ENCODE data around the gene PACSIN2.

DNA sequence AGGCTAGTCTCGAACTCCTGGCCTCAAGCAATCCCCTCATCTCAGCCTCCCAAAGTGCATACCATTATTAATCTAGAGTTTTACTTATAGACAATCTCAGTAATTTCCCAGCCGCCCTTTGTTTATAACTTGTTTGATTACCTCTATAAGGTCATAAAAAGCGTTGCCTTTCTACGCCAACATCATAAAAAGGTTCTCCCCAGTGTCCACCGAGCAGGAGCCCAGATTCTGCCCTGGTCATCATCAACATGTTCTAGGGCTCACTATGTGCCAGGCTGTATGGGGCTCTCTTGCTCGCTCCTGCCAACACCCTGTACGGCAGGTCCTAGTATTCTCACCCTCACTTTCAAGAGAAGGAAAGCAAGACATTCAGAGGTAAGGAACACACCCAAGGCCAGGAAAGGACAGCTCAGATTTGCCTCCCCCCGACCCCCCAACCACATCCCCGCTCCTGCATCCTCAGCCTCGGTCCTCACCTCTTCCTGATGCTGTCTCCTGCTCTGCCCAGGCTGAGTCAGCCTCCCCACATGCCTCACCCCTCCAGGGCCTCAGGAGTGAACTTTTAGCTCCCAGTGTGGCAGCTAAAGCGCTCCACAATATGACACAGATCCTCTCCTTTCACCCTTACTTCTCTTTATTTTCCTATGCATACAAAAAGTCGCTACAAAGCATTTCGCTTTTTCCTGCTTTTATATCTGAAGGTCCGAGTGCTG lies 172.1 kb downstream of the PACSIN2 start:
- TF ChIP-seq, protein P1, sequence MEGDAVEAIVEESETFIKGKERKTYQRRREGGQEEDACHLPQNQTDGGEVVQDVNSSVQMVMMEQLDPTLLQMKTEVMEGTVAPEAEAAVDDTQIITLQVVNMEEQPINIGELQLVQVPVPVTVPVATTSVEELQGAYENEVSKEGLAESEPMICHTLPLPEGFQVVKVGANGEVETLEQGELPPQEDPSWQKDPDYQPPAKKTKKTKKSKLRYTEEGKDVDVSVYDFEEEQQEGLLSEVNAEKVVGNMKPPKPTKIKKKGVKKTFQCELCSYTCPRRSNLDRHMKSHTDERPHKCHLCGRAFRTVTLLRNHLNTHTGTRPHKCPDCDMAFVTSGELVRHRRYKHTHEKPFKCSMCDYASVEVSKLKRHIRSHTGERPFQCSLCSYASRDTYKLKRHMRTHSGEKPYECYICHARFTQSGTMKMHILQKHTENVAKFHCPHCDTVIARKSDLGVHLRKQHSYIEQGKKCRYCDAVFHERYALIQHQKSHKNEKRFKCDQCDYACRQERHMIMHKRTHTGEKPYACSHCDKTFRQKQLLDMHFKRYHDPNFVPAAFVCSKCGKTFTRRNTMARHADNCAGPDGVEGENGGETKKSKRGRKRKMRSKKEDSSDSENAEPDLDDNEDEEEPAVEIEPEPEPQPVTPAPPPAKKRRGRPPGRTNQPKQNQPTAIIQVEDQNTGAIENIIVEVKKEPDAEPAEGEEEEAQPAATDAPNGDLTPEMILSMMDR (IDR thresholded peaks at IDR 0.05; ENCODE audit: insufficient read depth, low read length): no peak
- TF ChIP-seq POLR2AphosphoS5 (IDR thresholded peaks at IDR 0.05; ENCODE audit: low read depth) (no peak), GABPA (IDR thresholded peaks at IDR 0.05; ENCODE audit: low read depth) (no peak)
- TF ChIP-seq, protein P2, sequence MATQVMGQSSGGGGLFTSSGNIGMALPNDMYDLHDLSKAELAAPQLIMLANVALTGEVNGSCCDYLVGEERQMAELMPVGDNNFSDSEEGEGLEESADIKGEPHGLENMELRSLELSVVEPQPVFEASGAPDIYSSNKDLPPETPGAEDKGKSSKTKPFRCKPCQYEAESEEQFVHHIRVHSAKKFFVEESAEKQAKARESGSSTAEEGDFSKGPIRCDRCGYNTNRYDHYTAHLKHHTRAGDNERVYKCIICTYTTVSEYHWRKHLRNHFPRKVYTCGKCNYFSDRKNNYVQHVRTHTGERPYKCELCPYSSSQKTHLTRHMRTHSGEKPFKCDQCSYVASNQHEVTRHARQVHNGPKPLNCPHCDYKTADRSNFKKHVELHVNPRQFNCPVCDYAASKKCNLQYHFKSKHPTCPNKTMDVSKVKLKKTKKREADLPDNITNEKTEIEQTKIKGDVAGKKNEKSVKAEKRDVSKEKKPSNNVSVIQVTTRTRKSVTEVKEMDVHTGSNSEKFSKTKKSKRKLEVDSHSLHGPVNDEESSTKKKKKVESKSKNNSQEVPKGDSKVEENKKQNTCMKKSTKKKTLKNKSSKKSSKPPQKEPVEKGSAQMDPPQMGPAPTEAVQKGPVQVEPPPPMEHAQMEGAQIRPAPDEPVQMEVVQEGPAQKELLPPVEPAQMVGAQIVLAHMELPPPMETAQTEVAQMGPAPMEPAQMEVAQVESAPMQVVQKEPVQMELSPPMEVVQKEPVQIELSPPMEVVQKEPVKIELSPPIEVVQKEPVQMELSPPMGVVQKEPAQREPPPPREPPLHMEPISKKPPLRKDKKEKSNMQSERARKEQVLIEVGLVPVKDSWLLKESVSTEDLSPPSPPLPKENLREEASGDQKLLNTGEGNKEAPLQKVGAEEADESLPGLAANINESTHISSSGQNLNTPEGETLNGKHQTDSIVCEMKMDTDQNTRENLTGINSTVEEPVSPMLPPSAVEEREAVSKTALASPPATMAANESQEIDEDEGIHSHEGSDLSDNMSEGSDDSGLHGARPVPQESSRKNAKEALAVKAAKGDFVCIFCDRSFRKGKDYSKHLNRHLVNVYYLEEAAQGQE (IDR thresholded peaks at IDR 0.05; ENCODE audit: insufficient replicate concordance, low read depth): no peak
